H9 (cell line): ENCODE measurements around the gene DDX49. TPM values are rescaled to one million over a fixed set of nuclear protein-coding genes. Genes with fewer than 3 reads are reported as not detected.
A peak's percentile ranks its signal among the peaks of the same experiment; 100 is the strongest.

Experiments used
- DNase-seq: peaks from one replicate; pipeline ENCODE4 v3.0.0-alpha.2; 2017
- H2AFZ ChIP-seq: one replicate; pipeline ENCODE4 v1.6.1; 2013; ENCODE audit warnings: mild to moderate bottlenecking, low read length, control low read depth, moderate library complexity
- H2AK5ac ChIP-seq: 2 replicates; pipeline ENCODE4 v1.6.1; 2013; ENCODE audit warnings: low read length, control low read depth, mixed read lengths; ENCODE audit not compliant: insufficient read length
- H2BK120ac ChIP-seq: one replicate; pipeline ENCODE4 v1.6.1; 2013; ENCODE audit warnings: low read depth, mild to moderate bottlenecking, low read length, control low read depth, inconsistent platforms; ENCODE audit not compliant: poor library complexity, severe bottlenecking
- H2BK12ac ChIP-seq: 2 replicates; pipeline ENCODE4 v1.6.1; 2013; ENCODE audit warnings: low read length, control low read depth, mixed read lengths, low read depth; ENCODE audit not compliant: insufficient read length
- H2BK15ac ChIP-seq: 2 replicates; pipeline ENCODE4 v1.6.1; 2013; ENCODE audit warnings: low read depth, low read length, control low read depth
- H2BK20ac ChIP-seq: one replicate; pipeline ENCODE4 v1.6.1; 2013; ENCODE audit warnings: low read depth, mild to moderate bottlenecking, low read length, control low read depth, inconsistent platforms; ENCODE audit not compliant: poor library complexity, severe bottlenecking
- H2BK5ac ChIP-seq: 2 replicates; pipeline ENCODE4 v1.6.1; 2013; ENCODE audit warnings: low read length, control low read depth, mixed read lengths; ENCODE audit not compliant: insufficient read length
- H3K14ac ChIP-seq: 2 replicates; pipeline ENCODE4 v1.6.1; 2013; ENCODE audit warnings: low read length, control low read depth; ENCODE audit not compliant: insufficient read depth
- H3K18ac ChIP-seq: 2 replicates; pipeline ENCODE4 v1.6.1; 2013; ENCODE audit warnings: low read depth, mild to moderate bottlenecking, mixed read lengths, low read length, control low read depth; ENCODE audit not compliant: insufficient read length
- H3K23ac ChIP-seq: 2 replicates; pipeline ENCODE4 v1.6.1; 2013; ENCODE audit warnings: low read length, control low read depth, mixed read lengths, low read depth; ENCODE audit not compliant: insufficient read length
- H3K23me2 ChIP-seq: 2 replicates; pipeline ENCODE4 v1.6.1; 2013; ENCODE audit warnings: low read depth, mild to moderate bottlenecking, mixed read lengths, low read length, control low read depth; ENCODE audit not compliant: insufficient read length, poor library complexity, severe bottlenecking
- H3K27ac ChIP-seq: 2 replicates; pipeline ENCODE4 v1.5.1; 2013; ENCODE audit warnings: low read length, control low read depth, mixed read lengths, low read depth; ENCODE audit not compliant: insufficient read length
- H3K27me3 ChIP-seq: 2 replicates; pipeline ENCODE4 v1.6.1; 2013; ENCODE audit warnings: low read length, control low read depth, inconsistent platforms; ENCODE audit not compliant: insufficient read depth
- H3K4ac ChIP-seq: 2 replicates; pipeline ENCODE4 v1.6.1; 2013; ENCODE audit warnings: low read depth, mild to moderate bottlenecking, control low read depth, inconsistent platforms, low read length, moderate library complexity
- H3K4me1 ChIP-seq: 2 replicates; pipeline ENCODE4 v1.6.1; 2013; ENCODE audit warnings: low read length, control low read depth, inconsistent platforms; ENCODE audit not compliant: insufficient read depth
- H3K4me2 ChIP-seq: 2 replicates; pipeline ENCODE4 v1.6.1; 2013; ENCODE audit warnings: low read length, control low read depth, mixed read lengths; ENCODE audit not compliant: insufficient read length, insufficient read depth
- H3K56ac ChIP-seq: 2 replicates; pipeline ENCODE4 v1.6.1; 2013; ENCODE audit warnings: low read depth, mild to moderate bottlenecking, mixed read lengths, low read length, control low read depth; ENCODE audit not compliant: insufficient read length
- H3K79me1 ChIP-seq: 2 replicates; pipeline ENCODE4 v1.6.1; 2013; ENCODE audit warnings: low read depth, mild to moderate bottlenecking, moderate library complexity, low read length, control low read depth, inconsistent platforms; ENCODE audit not compliant: insufficient read depth, poor library complexity, severe bottlenecking
- H3K79me2 ChIP-seq: 2 replicates; pipeline ENCODE4 v1.6.1; 2013; ENCODE audit warnings: low read length, control low read depth, inconsistent platforms; ENCODE audit not compliant: insufficient read depth
- H3K9ac ChIP-seq: 2 replicates; pipeline ENCODE4 v1.6.1; 2013; ENCODE audit warnings: low read length, control low read depth, mixed read lengths; ENCODE audit not compliant: insufficient read length; ENCODE audit errors: extremely low read depth
- H3K9me3 ChIP-seq: one replicate; pipeline ENCODE4 v1.6.1; 2013; ENCODE audit warnings: low read depth, low read length, inconsistent platforms; ENCODE audit not compliant: control insufficient read depth
- H3T11ph ChIP-seq: one replicate; pipeline ENCODE4 v1.6.1; 2013; ENCODE audit warnings: mild to moderate bottlenecking, low read length, control low read depth, inconsistent platforms
- H4K20me1 ChIP-seq: one replicate; pipeline ENCODE4 v1.6.1; 2013; ENCODE audit not compliant: control insufficient read depth, insufficient read length, insufficient read depth
- H4K5ac ChIP-seq: 2 replicates; pipeline ENCODE4 v1.6.1; 2013; ENCODE audit warnings: low read depth, mild to moderate bottlenecking, mixed read lengths, low read length, control low read depth; ENCODE audit not compliant: insufficient read length
- H4K8ac ChIP-seq: replicated peaks from 2 replicates; pipeline ENCODE4 v1.6.1; 2013; ENCODE audit warnings: low read length, control low read depth, mixed read lengths, low read depth; ENCODE audit not compliant: insufficient read length
- H4K91ac ChIP-seq: 2 replicates; pipeline ENCODE4 v1.6.1; 2013; ENCODE audit warnings: low read depth, mild to moderate bottlenecking, moderate library complexity, mixed read lengths, low read length, control low read depth; ENCODE audit not compliant: insufficient read length
- H3K27ac Mint-ChIP-seq, 3 experiments: 2 replicates in 2 of 3; 3 replicates in 1 of 3; pipeline ENCODE4 v1.8.0; 2020 to 2021; ENCODE audit warnings: mixed read lengths in 3 of 3, mild to moderate bottlenecking in 1 of 3, moderate library complexity in 1 of 3
- H3K27me3 Mint-ChIP-seq: 2 replicates; pipeline ENCODE4 v1.8.0; 2021; ENCODE audit warnings: low read depth, mild to moderate bottlenecking, moderate library complexity, mixed read lengths
- H3K36me3 Mint-ChIP-seq, 3 experiments: 2 replicates in 2 of 3; 3 replicates in 1 of 3; pipeline ENCODE4 v1.8.0; 2020 to 2021; ENCODE audit warnings: low read depth in 3 of 3, mixed read lengths in 3 of 3; ENCODE audit not compliant: insufficient read depth in 1 of 3
- H3K4me1 Mint-ChIP-seq, 2 experiments: 2 replicates each; pipeline ENCODE4 v1.8.0; 2020; ENCODE audit warnings: mixed read lengths in 2 of 2
- H3K4me3 Mint-ChIP-seq, 2 experiments: 2 replicates in 1 of 2; 3 replicates in 1 of 2; pipeline ENCODE4 v1.8.0; 2020 to 2021; ENCODE audit warnings: mild to moderate bottlenecking in 2 of 2, mixed read lengths in 2 of 2, moderate library complexity in 1 of 2
- H3K9me3 Mint-ChIP-seq, 2 experiments: 2 replicates in 1 of 2; 3 replicates in 1 of 2; pipeline ENCODE4 v1.8.0; 2020; ENCODE audit warnings: mild to moderate bottlenecking in 2 of 2, mixed read lengths in 2 of 2, moderate library complexity in 1 of 2
- CTCF ChIP-seq: fragments of 200-600 bp; sonication (generic); conservative IDR thresholded peaks from 3 replicates; pipeline ENCODE4 v1.8.0; 2021; ENCODE audit warnings: antibody characterized with exemption, mild to moderate bottlenecking
- WGBS: extraction: QIAGEN DNeasy Blood & Tissue Kit; methylation state at CpG from one replicate; pipeline ENCODE4 v1.1.7; 2013; ENCODE audit warnings: missing lambda C conversion rate, low lambda C conversion rate, mixed read lengths; ENCODE audit not compliant: insufficient read length; ENCODE audit errors: extremely low coverage; 5-methylcytosine and 5-hydroxymethylcytosine counted together
- total RNA-seq: library from RNA; stranded (reverse); gene quantifications from 2 replicates; pipeline ENCODE4 v1.2.1, GENCODE V29; 2021

The DDX49 gene
- total RNA-seq, 1 experiment from 2014 or later: 52.3 TPM

DNA sequence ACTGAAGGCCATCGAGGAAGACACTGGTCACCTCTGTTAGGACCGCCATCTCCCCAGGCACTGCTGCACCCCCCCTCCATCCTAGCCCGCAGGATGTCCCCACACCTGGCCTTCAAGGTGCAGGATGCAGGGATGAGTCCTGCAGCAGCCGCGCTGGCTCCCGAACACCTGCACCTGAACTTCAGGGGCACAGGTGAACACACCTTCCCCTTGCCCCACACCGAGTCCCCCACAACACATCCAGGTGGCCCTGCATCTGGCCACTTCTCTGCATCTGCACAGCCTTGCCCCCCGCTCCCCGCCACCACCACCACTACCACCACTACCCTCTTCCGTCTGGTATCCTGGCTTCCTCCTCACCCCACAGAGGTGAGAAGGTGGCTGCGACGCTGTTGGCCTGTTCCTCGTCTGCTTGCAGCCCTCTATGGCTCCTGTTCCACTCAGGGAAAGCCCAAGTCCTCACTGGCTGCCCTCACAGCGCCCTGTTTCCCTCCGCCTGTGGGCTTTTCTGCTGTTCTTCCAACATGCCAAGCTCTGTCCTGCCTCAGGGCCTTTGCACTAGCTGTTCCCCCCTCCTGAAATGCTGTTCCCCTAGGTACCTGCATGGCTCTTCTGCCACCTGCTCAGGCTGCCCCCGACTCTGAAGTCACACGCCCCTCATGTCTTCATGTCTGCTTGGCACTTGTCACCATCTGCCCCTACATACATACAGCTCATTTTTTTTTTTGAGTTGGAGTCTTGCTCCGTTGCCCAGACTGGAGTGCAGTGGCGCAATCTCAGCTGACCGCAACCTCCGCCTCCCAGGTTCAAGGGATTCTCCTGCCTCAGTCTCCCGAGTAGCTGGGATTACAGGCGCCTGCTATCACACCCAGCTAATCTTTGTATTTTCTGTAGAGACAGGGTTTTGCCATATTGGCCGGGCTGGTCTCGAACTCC, 22.2 kb upstream of the DDX49 start:
- DNase-seq: no peak
- H3K79me1 ChIP-seq: no peaks in the 10 kb centered on the region
- H2BK5ac ChIP-seq: no peak overlapping the region
- no peak for TF ChIP-seq CTCF
- no peak overlapping the region for H2BK20ac ChIP-seq
- H3K4ac ChIP-seq: no peak overlapping the region
- no peaks in the 10 kb centered on the region for H3K4me1 ChIP-seq
- no peak overlapping the region for H2AFZ ChIP-seq
- no peak overlapping the region for H3K14ac ChIP-seq
- H3K27ac ChIP-seq: no peak overlapping the region
- peaks cover 0 to 11% (median 5%) of the 10 kb centered on the region in 3 experiments; a peak in 5 of 7 replicates for H3K36me3 Mint-ChIP-seq
- H3K4me2 ChIP-seq: no peak overlapping the region
- H3K9me3 Mint-ChIP-seq: no peaks in the 10 kb centered on the region
- peaks cover 0 to 10% of the 10 kb centered on the region in 2 experiments; a peak in 1 of 4 replicates for H3K4me1 Mint-ChIP-seq
- H2BK120ac ChIP-seq: no peak overlapping the region
- H3K18ac ChIP-seq: no peak overlapping the region
- H4K8ac ChIP-seq: no peak overlapping the region
- H2BK15ac ChIP-seq: no peak overlapping the region
- H3K27ac Mint-ChIP-seq: no peak overlapping the region; a peak in 1 of 7 replicates
- no peak overlapping the region for H3K23ac ChIP-seq
- no peak overlapping the region for H3T11ph ChIP-seq
- no peak overlapping the region for H2BK12ac ChIP-seq
- no peak overlapping the region for H4K91ac ChIP-seq
- H3K23me2 ChIP-seq: peaks cover 7% of the 10 kb centered on the region
- no CpG with 5 or more reads among the region's 25 CpGs for WGBS
- no peak overlapping the region for H2AK5ac ChIP-seq
- no peaks in the 10 kb centered on the region for H3K79me2 ChIP-seq
- H3K9ac ChIP-seq: no peak overlapping the region
- H3K27me3 ChIP-seq: no peaks in the 10 kb centered on the region; the same call in 1 of the 2 replicates
- H3K56ac ChIP-seq: no peak overlapping the region
- H3K9me3 ChIP-seq: no peaks in the 10 kb centered on the region
- peak overlapping the region; percentile 72 to 87; a peak in 4 of 5 replicates for H3K4me3 Mint-ChIP-seq
- H4K20me1 ChIP-seq: no peaks in the 10 kb centered on the region
- H4K5ac ChIP-seq: no peak overlapping the region
- H3K27me3 Mint-ChIP-seq: peaks cover 17% of the 10 kb centered on the region
